Measurements from ENCODE around the gene PTOV1.

The PTOV1 gene

GRCh38 chr19:49840736-49841249 lies 10.2 kb upstream of the PTOV1 start:
- in situ Hi-C loops (cut with MboI; ENCODE audit: low sequenced_read_pairs), result no loop called here

- in situ Hi-C loops (cut with MboI; ENCODE audit: low sequenced_read_pairs), result no loop called here
Measured at GRCh38 chr19:49843265-49843664, 7.7 kb upstream of the PTOV1 start.

GRCh38 chr19:49844138-49845095 lies 6.5 kb upstream of the PTOV1 start:
- in situ Hi-C loops (cut with MboI; ENCODE audit: low sequenced_read_pairs), result no loop called here

- in situ Hi-C loops (cut with MboI; ENCODE audit: low sequenced_read_pairs), result no loop called here
Measured at GRCh38 chr19:49845414-49845813, 5.5 kb upstream of the PTOV1 start.

GRCh38 chr19:49846408-49846807 lies 4.6 kb upstream of the PTOV1 start:
- in situ Hi-C loops (cut with MboI; ENCODE audit: low sequenced_read_pairs), result no loop called here

- in situ Hi-C loops (cut with MboI; ENCODE audit: low sequenced_read_pairs), result no loop called here
Measured at GRCh38 chr19:49847731-49848696, 2.9 kb upstream of the PTOV1 start.

GRCh38 chr19:49848938-49849337 lies 2.0 kb upstream of the PTOV1 start:
- in situ Hi-C loops (cut with MboI; ENCODE audit: low sequenced_read_pairs), result no loop called here

- in situ Hi-C loops (cut with MboI; ENCODE audit: low sequenced_read_pairs), result no loop called here
Measured at GRCh38 chr19:49849433-49850220, 1.3 kb upstream of the PTOV1 start.

GRCh38 chr19:49850221-49850486 lies 805 bp upstream of the PTOV1 start:
- in situ Hi-C loops (cut with MboI; ENCODE audit: low sequenced_read_pairs), result no loop called here

- in situ Hi-C loops (cut with MboI; ENCODE audit: low sequenced_read_pairs), result no loop called here
Measured at GRCh38 chr19:49851456-49852259, 699 bp downstream of the PTOV1 start.

- in situ Hi-C loops (cut with MboI; ENCODE audit: low sequenced_read_pairs), result no loop called here
Measured at GRCh38 chr19:49852631-49853126, 1.7 kb downstream of the PTOV1 start.

- in situ Hi-C loops (cut with MboI; ENCODE audit: low sequenced_read_pairs), result no loop called here
Measured at GRCh38 chr19:49853852-49854377, 3.0 kb downstream of the PTOV1 start.

- in situ Hi-C loops (cut with MboI; ENCODE audit: low sequenced_read_pairs), result no loop called here
Measured at GRCh38 chr19:49854378-49855263, 3.7 kb downstream of the PTOV1 start.

- in situ Hi-C loops (cut with MboI; ENCODE audit: low sequenced_read_pairs), result no loop called here
Measured at GRCh38 chr19:49855277-49855675, 4.3 kb downstream of the PTOV1 start.

GRCh38 chr19:49855676-49856573 lies 5.0 kb downstream of the PTOV1 start:
- in situ Hi-C loops (cut with MboI; ENCODE audit: low sequenced_read_pairs), result no loop called here

- in situ Hi-C loops (cut with MboI; ENCODE audit: low sequenced_read_pairs), result no loop called here
Measured at GRCh38 chr19:49856574-49857021, 5.6 kb downstream of the PTOV1 start.

- in situ Hi-C loops (cut with MboI; ENCODE audit: low sequenced_read_pairs), result no loop called here
Measured at GRCh38 chr19:49857061-49857837, 6.3 kb downstream of the PTOV1 start.
